Sigmoid colon (tissue), 7 donors: ENCODE data around the gene MTFMT. TPM values are rescaled to one million over a fixed set of nuclear protein-coding genes. Genes with fewer than 3 reads are reported as not detected.
A peak's percentile ranks its signal among the peaks of the same experiment; 100 is the strongest.

Experiments used
- DNase-seq: peaks from one replicate; pipeline ENCODE4 v3.0.0-alpha.2; 2019
- H3K27ac ChIP-seq, 4 donors: fragments of 200-600 bp; sonication (generic); one replicate each; pipeline ENCODE4 v1.5.1; 2016 to 2019; ENCODE audit warnings: mild to moderate bottlenecking in 1 of 4
- H3K27me3 ChIP-seq, 3 donors: fragments of 200-600 bp; sonication (generic); one replicate each; pipeline ENCODE4 v1.5.1; 2019; ENCODE audit warnings: mild to moderate bottlenecking in 1 of 3
- H3K36me3 ChIP-seq, 4 donors: fragments of 200-600 bp; sonication (generic); one replicate each; pipeline ENCODE4 v1.5.1; 2016 to 2019
- H3K4me1 ChIP-seq, 4 donors: fragments of 200-600 bp; sonication (generic); one replicate each; pipeline ENCODE4 v1.5.1; 2017 to 2019
- H3K4me3 ChIP-seq, 4 donors: fragments of 200-600 bp; sonication (generic); one replicate each; pipeline ENCODE4 v1.5.1; 2017 to 2019; ENCODE audit warnings: mild to moderate bottlenecking in 2 of 4, moderate library complexity in 1 of 4
- H3K9me3 ChIP-seq, 4 donors: fragments of 200-600 bp in 3 of 4; sonication (generic) in 3 of 4; one replicate each; pipeline versions ENCODE4 v1.5.1 to v1.6.1; 2013 to 2019
- EP300 ChIP-seq, 4 donors: sonication (generic); formaldehyde crosslinking; IDR thresholded peaks; one replicate each; pipeline ENCODE4 v1.6.1; 2017; ENCODE audit warnings: antibody characterized with exemption in 4 of 4
- POLR2A ChIP-seq, 2 donors: fragments of 450-650 bp; IDR thresholded peaks; one replicate each; pipeline ENCODE4 v1.6.1; 2016; ENCODE audit warnings: antibody characterized with exemption in 2 of 2, mild to moderate bottlenecking in 2 of 2, moderate library complexity in 2 of 2
- POLR2AphosphoS5 ChIP-seq, 4 donors: sonication (generic); formaldehyde crosslinking; IDR thresholded peaks; one replicate each; pipeline ENCODE4 v1.6.1; 2017; ENCODE audit warnings: antibody characterized with exemption in 4 of 4
- WGBS, 2 donors: extraction: QIAGEN DNeasy Blood & Tissue Kit; methylation state at CpG; one replicate each; pipeline ENCODE4 v1.1.7; 2013; 5-methylcytosine and 5-hydroxymethylcytosine counted together
- intact Hi-C: fragments of 100-400 bp; cut with DNase I; formaldehyde crosslinking; loops from one replicate; pipeline ENCODE4 v1.15.1; 2023
- polyA plus RNA-seq, 3 donors: library from polyadenylated mRNA; stranded (reverse); fragments of 200-250 nt; gene quantifications; one replicate each; pipeline ENCODE4 v1.2.3, GENCODE V29; 2013
- total RNA-seq, 4 donors: library from RNA; depleted of rRNA; stranded (reverse); fragments of >200 nt; gene quantifications; one replicate each; pipeline ENCODE4 v1.1.0, GENCODE V29; 2016
- TF ChIP-seq, protein P1 (sequence below), 4 experiments: fragments of 450-650 bp in 3 of 4; fragments of 200-600 bp in 1 of 4; IDR thresholded peaks; one replicate each; pipeline ENCODE4 v1.5.1; 2016 to 2019; ENCODE audit warnings: antibody characterized with exemption in 4 of 4, mild to moderate bottlenecking in 3 of 4, moderate library complexity in 2 of 4
- donor health status: healthy with polysubstance abuse.
- donor health status: Bipolar disorder and iron deficiency.
- donor health status: healthy.

Gene MTFMT
- total and polyA plus RNA-seq, 7 donors: 10.7 to 43.6 (median 31.3) TPM

DNA sequence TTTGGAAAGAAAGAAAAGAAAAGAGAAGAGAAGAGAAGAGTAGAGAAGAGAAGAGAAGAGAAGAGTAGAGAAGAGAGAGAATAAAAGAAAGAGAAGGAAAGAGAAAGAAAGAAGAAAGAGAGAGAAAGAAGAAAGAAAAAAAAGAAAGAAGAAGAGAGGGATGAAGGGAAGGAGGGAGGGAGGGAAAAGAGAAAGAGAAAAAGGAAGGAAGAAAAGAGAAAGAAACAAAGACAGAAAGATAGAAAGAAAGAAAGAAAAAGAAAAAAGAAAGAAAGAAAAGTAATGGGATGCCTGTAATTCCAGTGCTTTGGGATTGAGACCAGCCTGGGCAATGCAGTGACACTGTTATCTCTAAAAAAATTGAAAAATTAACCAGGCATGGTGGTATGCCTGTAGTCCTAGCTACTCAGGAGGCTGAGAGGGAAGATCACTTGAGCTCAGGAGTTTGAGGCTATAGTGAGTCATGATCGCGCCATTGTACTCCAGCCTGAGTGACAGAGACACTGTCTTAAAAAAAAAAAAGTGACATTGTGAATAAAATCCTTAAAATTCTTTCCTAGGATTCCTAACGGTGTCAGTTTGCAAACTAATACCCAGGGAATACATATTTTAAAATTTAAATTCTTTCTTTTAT, 36.7 kb upstream of the MTFMT start:
- no peaks in the 10 kb centered on the region for H3K36me3 ChIP-seq
- H3K4me3 ChIP-seq: peak overlapping the region; percentile 57 to 83 (median 72)
- H3K27me3 ChIP-seq: peaks cover 0 to 4% (median 0%) of the 10 kb centered on the region in 3 donors
- peak overlapping the region; percentile 83 to 96 (median 94) for H3K27ac ChIP-seq
- DNase-seq: no peak
- intact Hi-C loops: no loop called here
- H3K9me3 ChIP-seq: no peaks in the 10 kb centered on the region
- TF ChIP-seq POLR2AphosphoS5 (IDR thresholded peaks at IDR 0.05) (no peak), POLR2A (IDR thresholded peaks at IDR 0.05) (no peak), EP300 (IDR thresholded peaks at IDR 0.05) (no peak)
- TF ChIP-seq, protein P1, sequence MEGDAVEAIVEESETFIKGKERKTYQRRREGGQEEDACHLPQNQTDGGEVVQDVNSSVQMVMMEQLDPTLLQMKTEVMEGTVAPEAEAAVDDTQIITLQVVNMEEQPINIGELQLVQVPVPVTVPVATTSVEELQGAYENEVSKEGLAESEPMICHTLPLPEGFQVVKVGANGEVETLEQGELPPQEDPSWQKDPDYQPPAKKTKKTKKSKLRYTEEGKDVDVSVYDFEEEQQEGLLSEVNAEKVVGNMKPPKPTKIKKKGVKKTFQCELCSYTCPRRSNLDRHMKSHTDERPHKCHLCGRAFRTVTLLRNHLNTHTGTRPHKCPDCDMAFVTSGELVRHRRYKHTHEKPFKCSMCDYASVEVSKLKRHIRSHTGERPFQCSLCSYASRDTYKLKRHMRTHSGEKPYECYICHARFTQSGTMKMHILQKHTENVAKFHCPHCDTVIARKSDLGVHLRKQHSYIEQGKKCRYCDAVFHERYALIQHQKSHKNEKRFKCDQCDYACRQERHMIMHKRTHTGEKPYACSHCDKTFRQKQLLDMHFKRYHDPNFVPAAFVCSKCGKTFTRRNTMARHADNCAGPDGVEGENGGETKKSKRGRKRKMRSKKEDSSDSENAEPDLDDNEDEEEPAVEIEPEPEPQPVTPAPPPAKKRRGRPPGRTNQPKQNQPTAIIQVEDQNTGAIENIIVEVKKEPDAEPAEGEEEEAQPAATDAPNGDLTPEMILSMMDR (IDR thresholded peaks at IDR 0.05): no peak
- WGBS, 2 donors: 75 to 78% methylated on average over 3 of the region's 3 CpGs
- peaks cover 0 to 96% (median 71%) of the 10 kb centered on the region in 4 donors for H3K4me1 ChIP-seq

DNA sequence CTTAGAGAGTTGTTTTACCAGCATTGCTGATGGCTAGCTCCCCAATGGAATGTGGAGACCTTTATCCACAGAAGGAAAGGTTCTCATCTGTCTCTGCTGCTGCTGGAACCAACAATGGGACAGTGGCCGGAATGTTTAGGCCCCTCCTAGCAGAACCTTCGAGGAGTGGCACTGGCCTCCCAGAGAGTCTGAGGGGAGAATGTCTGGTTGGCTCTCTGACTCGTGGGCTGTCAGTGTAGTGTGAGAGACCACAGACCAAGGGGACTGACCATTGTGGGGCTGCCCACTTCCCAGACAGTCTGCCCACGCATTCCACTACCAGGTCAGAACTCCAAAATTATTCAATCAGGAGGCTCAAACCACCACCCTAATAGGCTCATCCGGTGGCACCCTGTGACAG, 33.3 kb upstream of the MTFMT start:
- peak overlapping the region; percentile 73 to 96 (median 89) for H3K27ac ChIP-seq

DNA sequence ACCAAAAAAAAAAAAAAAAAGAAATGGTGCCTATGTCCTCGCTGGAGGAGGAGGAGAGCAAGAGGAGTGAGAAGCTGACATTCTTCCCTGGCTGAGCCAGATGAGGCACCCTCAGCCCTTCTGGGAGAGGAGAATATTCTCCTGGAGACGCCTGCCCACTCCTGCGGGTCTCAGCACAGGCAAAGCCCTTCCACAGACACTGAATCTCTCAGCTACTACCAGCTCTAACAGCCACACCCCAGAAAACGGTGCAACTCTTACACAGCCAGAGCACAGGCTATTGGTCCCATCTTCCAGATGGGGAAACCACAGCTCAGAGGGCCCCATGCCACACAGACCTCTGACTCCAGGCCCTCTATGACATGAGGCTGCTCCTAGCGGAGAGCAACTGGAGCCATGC, 32.6 kb upstream of the MTFMT start:
- intact Hi-C loops: no loop called here
- peaks cover 0 to 70% (median 47%) of the 10 kb centered on the region in 4 donors for H3K4me1 ChIP-seq
- WGBS, 2 donors: 80 to 85% methylated on average over 5 of the region's 5 CpGs
- H3K27me3 ChIP-seq: no peaks in the 10 kb centered on the region
- H3K27ac ChIP-seq: peak overlapping the region; percentile 73 to 96 (median 89)
- peaks cover 0 to 24% (median 13%) of the 10 kb centered on the region in 4 donors for H3K36me3 ChIP-seq
- TF ChIP-seq POLR2A (IDR thresholded peaks at IDR 0.05) (no peak), POLR2AphosphoS5 (IDR thresholded peaks at IDR 0.05) (no peak), EP300 (IDR thresholded peaks at IDR 0.05) (no peak)
- TF ChIP-seq, protein P1 (IDR thresholded peaks at IDR 0.05): no peak
- H3K4me3 ChIP-seq: no peak overlapping the region
- no peaks in the 10 kb centered on the region for H3K9me3 ChIP-seq
- peak; percentile 57 for DNase-seq

More for the DNA sequence above, 33.3 kb upstream of the MTFMT start:
- Histone ChIP-seq H3K36me3 (peaks cover 0 to 18% (median 10%) of the 10 kb centered on the region in 4 donors), H3K4me1 (peaks cover 0 to 77% (median 49%) of the 10 kb centered on the region in 4 donors), H3K27me3 (no peaks in the 10 kb centered on the region), H3K9me3 (no peaks in the 10 kb centered on the region), H3K4me3 (no peak overlapping the region)
- no peak for DNase-seq
- WGBS, 2 donors: 81 to 84% methylated on average over 5 of the region's 5 CpGs
- TF ChIP-seq POLR2A (IDR thresholded peaks at IDR 0.05) (no peak), EP300 (IDR thresholded peaks at IDR 0.05) (no peak), POLR2AphosphoS5 (IDR thresholded peaks at IDR 0.05) (no peak)
- TF ChIP-seq, protein P1 (IDR thresholded peaks at IDR 0.05): no peak
- intact Hi-C loops: no loop called here

DNA sequence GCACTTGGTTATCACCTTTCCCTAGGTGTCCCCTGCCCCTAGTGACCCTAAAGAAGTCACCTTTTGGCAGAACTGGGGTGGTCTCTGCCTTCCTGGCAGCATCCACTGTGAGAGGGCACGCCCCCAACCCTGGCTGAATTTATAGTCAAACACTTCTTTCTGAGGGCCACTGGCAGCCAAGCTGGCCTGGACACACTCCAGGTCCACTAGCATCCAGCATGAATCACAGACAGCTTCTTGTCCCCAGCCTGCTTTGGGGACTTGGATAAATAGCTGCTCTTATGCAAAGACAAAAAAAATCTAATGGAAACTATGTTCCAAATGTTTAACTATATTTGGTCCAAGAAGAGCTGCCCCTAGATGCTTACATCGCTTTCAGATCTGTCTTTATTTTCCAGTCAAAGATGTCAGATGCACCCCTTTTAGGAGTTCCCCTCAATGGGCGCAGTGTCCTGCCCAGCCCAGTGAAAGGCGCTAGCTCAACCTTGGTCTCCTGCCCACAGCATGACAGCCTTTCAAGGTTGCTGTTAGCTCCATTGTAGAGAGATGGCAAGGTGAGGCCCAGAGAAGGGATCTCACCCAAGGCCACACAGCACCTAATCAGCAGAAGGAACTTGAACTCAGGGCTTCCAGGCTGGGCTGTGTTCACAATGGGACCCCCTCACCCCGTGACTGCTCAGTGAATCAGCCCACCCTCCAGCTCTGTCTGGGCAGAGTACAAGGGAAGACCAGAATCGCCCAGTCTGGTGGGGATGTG, 31.4 kb upstream of the MTFMT start:
- DNase-seq: peak; percentile 72
- Histone ChIP-seq H3K27me3 (no peaks in the 10 kb centered on the region), H3K4me1 (peaks cover 0 to 61% (median 44%) of the 10 kb centered on the region in 4 donors), H3K4me3 (no peak overlapping the region), H3K27ac (peak overlapping the region; percentile 73 to 96 (median 89)), H3K9me3 (no peaks in the 10 kb centered on the region), H3K36me3 (peaks cover 0 to 32% (median 14%) of the 10 kb centered on the region in 4 donors)
- no peak for TF ChIP-seq EP300 (IDR thresholded peaks at IDR 0.05)
- TF ChIP-seq POLR2AphosphoS5 (IDR thresholded peaks at IDR 0.05): no peak
- TF ChIP-seq POLR2A (IDR thresholded peaks at IDR 0.05): no peak
- TF ChIP-seq, protein P1 (IDR thresholded peaks at IDR 0.05): no peak
- WGBS, 2 donors: 87% methylated on average over 6 of the region's 6 CpGs
- intact Hi-C loops: no loop called here
